Sigmoid colon (tissue), 4 donors: ENCODE measurements around the gene KRTAP19-5.

Source experiments
- EP300 ChIP-seq, 4 donors: sonication (generic); formaldehyde crosslinking; IDR thresholded peaks; one replicate each; pipeline ENCODE4 v1.6.1; 2017; ENCODE audit warnings: antibody characterized with exemption in 4 of 4
- POLR2A ChIP-seq, 2 donors: fragments of 450-650 bp; IDR thresholded peaks; one replicate each; pipeline ENCODE4 v1.6.1; 2016; ENCODE audit warnings: antibody characterized with exemption in 2 of 2, mild to moderate bottlenecking in 2 of 2, moderate library complexity in 2 of 2
- POLR2AphosphoS5 ChIP-seq, 4 donors: sonication (generic); formaldehyde crosslinking; IDR thresholded peaks; one replicate each; pipeline ENCODE4 v1.6.1; 2017; ENCODE audit warnings: antibody characterized with exemption in 4 of 4
- TF ChIP-seq, protein P1 (sequence below), 4 experiments: fragments of 450-650 bp in 3 of 4; fragments of 200-600 bp in 1 of 4; IDR thresholded peaks; one replicate each; pipeline ENCODE4 v1.5.1; 2016 to 2019; ENCODE audit warnings: antibody characterized with exemption in 4 of 4, mild to moderate bottlenecking in 3 of 4, moderate library complexity in 2 of 4

DNA sequence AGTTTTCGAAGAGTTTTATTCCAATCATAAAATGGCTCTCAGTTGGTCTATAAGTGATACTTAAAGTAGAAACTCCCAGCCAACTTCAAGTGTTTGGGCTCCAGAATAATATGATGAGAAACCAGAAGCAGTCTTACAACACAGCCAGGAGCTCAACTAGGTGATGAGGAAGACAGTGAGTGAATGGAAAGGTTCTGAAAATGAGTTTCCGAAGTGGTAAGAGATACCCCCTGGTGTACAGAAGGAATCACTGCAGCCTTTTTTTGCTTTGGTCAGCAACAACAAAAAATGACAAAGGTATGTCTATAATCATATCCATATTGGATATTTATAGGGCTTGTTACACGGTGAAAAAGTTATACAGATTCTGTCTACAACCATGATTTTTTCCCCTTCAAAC is 38.2 kb downstream of the KRTAP19-5 start:
- TF ChIP-seq, protein P1, sequence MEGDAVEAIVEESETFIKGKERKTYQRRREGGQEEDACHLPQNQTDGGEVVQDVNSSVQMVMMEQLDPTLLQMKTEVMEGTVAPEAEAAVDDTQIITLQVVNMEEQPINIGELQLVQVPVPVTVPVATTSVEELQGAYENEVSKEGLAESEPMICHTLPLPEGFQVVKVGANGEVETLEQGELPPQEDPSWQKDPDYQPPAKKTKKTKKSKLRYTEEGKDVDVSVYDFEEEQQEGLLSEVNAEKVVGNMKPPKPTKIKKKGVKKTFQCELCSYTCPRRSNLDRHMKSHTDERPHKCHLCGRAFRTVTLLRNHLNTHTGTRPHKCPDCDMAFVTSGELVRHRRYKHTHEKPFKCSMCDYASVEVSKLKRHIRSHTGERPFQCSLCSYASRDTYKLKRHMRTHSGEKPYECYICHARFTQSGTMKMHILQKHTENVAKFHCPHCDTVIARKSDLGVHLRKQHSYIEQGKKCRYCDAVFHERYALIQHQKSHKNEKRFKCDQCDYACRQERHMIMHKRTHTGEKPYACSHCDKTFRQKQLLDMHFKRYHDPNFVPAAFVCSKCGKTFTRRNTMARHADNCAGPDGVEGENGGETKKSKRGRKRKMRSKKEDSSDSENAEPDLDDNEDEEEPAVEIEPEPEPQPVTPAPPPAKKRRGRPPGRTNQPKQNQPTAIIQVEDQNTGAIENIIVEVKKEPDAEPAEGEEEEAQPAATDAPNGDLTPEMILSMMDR (IDR thresholded peaks at IDR 0.05), result no peak
- TF ChIP-seq POLR2AphosphoS5 (IDR thresholded peaks at IDR 0.05) (no peak), POLR2A (IDR thresholded peaks at IDR 0.05) (no peak), EP300 (IDR thresholded peaks at IDR 0.05) (no peak)
